GM18873 (cell line): Measurements from ENCODE around the gene PDE6A.

Experiments used
- ATAC-seq: cut with Tn5 transposase; IDR thresholded peaks from one replicate; pipeline ENCODE4 v1.9.1; 2021; ENCODE audit warnings: mild to moderate bottlenecking, moderate library complexity, moderate number of reproducible peaks; ENCODE audit not compliant: unreplicated experiment, low FRiP score

The PDE6A gene

GRCh38 chr5:149930749-149931574 is 13.6 kb downstream of the PDE6A start:
- ATAC-seq: no peak

GRCh38 chr5:149930043-149930748 is 14.4 kb downstream of the PDE6A start:
- no peak for ATAC-seq

DNA sequence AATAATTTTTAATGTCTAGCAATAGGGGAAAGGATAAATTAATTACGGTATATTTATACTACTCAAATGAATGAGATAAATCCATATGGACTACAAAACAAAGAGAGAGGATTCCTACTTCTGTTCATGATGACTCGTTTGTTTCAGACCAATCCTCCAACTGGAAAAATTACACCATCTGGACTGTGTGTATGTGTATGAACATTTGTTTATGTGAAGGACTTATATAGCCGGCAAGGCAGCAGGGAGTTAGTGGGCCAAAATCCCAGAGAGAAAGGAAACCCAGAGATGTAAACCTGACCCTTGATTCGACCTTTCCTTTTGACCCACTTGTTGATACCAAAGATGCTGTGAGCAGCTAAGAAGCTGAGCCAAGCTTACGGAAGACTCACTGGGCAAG is 20.1 kb downstream of the PDE6A start:
- ATAC-seq: no peak

GRCh38 chr5:149922950-149923349 is 21.6 kb downstream of the PDE6A start:
- no peak for ATAC-seq

DNA sequence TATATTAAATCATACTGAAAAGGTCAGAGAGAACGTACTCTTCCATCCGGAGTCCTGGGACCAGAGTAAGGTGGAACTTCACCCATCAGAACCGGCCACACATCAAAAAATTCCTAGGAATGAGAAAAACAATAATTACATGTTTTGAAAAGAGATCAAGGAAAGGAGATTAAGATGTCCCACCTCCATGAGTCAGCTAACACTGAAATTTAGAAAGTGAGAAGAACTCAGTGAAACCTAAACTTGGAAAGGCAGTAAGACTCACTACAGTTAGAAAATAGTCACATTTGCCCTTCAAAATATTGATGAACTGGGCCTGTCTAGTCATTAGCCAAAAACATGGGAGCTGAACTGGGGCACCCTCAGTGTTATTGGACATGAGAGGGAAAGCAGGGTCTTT is 23.0 kb downstream of the PDE6A start:
- ATAC-seq: no peak

- ATAC-seq: no peak
Measured at GRCh38 chr5:149917073-149917676, 27.4 kb downstream of the PDE6A start.

- ATAC-seq: no peak
Measured at GRCh38 chr5:149916334-149917072, 28.1 kb downstream of the PDE6A start.

GRCh38 chr5:149915392-149916260 is 29.0 kb downstream of the PDE6A start:
- no peak for ATAC-seq

DNA sequence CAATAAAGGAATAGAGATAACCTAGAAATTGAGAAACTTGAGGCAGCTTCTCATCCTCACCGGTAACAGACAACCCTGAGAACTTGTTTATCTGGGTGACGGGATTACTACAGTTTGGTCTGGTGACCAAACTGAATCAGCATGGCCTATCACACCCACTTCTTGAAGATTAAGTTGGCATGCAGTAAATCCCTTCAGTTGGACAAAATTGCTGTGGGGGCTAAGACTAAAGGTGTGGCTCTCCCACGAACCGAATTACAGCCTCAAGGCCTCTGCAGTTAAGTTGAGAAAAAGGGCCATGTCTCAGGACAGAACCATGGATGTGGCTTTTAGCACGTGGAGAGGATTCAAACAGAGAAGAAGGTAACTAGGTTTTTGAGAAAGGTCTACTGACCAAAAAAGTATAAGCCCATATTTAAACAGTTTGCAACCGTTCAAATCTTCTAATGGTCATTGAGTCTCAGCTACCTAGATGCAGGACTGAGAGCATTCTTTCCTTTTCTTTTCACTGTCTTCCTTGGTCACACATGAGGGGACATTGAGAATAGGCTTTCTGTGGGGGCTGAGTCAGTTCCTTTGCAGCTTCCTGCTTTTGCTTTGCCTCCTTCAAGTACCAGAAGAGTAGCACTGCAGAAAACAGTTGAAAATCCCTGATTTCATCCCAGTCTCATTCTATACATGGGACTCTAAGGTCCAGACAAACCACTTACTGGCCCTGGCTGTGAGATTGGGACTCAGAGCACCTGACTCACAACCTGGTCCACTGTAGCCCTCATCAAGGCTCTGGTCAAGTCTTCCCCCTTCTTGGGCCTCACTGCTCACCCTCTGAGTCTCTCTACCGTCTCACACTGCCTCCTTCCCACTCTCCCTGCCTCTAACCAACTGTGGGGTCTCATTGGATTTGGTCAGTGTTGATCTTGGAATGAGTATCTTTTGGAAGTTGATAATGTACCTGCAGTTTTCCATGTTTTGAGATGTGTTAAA is 30.9 kb downstream of the PDE6A start:
- ATAC-seq: no peak

GRCh38 chr5:149912226-149912871 is 32.2 kb downstream of the PDE6A start:
- ATAC-seq: no peak

DNA sequence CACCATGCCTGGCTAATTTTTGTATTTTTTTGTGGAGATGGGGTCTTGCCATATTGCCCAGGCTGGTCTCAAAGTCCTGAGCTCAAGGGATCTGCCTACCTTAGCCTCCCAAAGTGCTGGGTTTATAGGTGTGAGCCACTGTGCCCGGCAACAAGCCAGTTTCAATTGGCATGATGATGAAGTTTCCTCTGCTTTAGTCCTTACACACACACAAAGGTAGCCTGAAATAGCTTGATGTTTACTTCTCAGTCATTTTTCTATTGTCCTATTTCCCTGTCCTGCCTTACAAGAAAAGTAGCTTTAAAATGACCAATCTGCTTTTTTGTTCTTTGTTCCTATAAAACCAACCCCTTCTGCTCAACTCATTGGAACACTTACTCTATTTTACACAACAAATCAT is 33.6 kb downstream of the PDE6A start:
- no peak for ATAC-seq

- ATAC-seq: no peak
Measured at GRCh38 chr5:149907828-149908227, 36.8 kb downstream of the PDE6A start.

GRCh38 chr5:149904977-149905376 is 39.6 kb downstream of the PDE6A start:
- no peak for ATAC-seq

DNA sequence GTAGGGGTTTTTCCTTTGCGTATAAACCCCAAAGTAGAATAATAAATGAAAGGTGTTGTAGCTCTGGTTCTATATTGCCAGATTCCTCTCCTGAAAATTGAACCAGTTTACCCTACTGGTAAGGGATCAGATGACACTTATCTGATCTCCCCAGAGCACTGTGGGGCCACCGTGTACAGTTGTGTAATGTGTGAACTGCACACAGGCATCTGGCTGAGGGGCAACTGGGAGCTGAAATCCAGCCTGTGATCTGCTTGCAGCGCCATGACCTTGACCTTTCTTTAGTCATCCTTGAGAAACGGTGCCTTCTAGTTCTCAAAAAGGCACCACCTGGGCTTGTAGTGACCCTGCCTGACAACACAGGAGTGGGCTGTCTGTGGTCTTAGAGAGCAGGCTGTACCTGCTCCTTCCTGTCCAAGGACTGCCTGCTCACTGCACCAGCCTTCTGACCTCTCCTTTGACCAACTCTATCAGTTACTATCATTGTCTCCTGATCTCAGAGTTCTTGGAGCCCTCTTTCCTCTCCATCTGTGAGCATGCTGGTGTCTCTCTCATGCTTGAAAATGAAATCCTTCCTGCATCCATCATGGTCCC is 40.2 kb downstream of the PDE6A start:
- no peak for ATAC-seq

DNA sequence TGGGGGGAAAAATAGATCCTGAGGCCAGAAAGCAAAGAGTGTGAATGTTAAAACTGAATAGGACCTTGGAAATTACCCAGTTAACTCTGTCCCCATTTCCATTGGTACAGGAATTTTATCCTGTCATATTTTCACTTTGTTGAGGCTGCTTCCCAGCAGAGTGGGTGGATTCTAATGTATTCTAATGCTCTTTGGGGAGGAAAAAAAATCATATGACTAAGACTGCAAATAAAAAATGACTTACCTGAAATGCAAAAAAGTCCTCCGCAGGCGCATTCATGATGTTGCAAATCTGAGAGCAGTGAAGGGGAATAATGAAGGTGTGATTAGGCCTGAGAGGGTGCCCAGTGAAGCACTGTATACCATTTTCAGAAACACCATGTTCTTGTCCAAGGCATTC is 41.2 kb downstream of the PDE6A start:
- no peak for ATAC-seq

DNA sequence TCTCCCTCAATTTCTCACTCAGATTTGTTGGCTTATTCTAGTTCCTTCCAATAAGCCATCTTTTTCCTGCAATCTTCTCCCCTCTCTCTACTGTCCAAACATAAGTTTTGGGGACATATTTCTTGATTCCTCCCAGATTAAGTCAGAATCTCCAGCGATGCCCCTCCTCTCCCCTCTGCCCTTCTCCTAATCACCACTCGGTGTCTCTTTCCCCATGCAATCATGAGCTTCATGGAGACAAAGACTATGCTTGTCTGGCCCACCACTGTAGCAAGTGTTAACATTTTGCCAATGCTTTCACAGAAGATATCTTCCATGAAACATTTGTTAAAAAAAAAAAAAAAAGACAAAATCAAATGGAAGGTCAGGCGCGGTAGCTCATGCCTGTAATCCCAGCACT is 42.4 kb downstream of the PDE6A start:
- no peak for ATAC-seq

DNA sequence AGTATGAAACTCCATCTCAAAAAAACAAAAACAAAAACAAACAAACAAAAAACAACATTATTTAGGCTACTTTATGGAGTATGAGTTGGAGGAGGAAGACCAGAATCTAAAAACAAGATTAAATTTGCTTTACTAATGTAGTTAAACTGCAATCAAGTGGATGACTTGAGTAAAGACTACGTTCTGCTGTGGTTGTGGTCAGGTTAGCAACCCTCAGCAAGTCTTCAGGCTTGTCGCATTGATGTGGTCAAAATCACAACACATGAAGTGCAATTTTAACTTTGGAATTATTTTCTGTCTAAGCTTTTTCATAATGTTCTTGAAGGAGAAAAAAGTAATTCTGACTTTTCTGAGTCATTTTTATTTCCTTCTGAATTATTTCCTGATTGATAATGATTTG is 43.1 kb downstream of the PDE6A start:
- ATAC-seq: no peak

- no peak for ATAC-seq
Measured at GRCh38 chr5:149900390-149900789, 44.2 kb downstream of the PDE6A start.
